GM18951 (cell line): ENCODE results near the gene APOL2.
A peak's percentile ranks its signal among the peaks of the same experiment; 100 is the strongest.

Experiments used
- POLR2A ChIP-seq: IDR thresholded peaks from 4 replicates; pipeline ENCODE4 v1.6.1; 2011; ENCODE audit warnings: mild to moderate bottlenecking; ENCODE audit not compliant: insufficient read length, insufficient read depth; ENCODE audit errors: extremely low read depth
- in situ Hi-C: fragments of 300-500 bp; cut with MboI; formaldehyde crosslinking; loops from one replicate; pipeline ENCODE4 v1.12.0; 2022; ENCODE audit warnings: low sequenced_read_pairs, mixed read lengths, inconsistent platforms; ENCODE audit not compliant: unreplicated experiment

Gene APOL2

GRCh38 chr22:36239401-36240171 lies at the start of gene APOL2:
APOL2 (minus strand) TSS chr22:36239527; CDS start chr22:36233162, 6,365 bp downstream.
- in situ Hi-C loops: no loop called here
- TF ChIP-seq POLR2A: peak; percentile 66

- no peak for TF ChIP-seq POLR2A
- in situ Hi-C loops: no loop called here
Measured at GRCh38 chr22:36288571-36289405, 49.5 kb upstream of the APOL2 start.

- no peak for TF ChIP-seq POLR2A
- in situ Hi-C loops: no loop called here
Measured at GRCh38 chr22:36287881-36288515, 48.7 kb upstream of the APOL2 start.

- TF ChIP-seq POLR2A: no peak
- in situ Hi-C loops: no loop called here
Measured at GRCh38 chr22:36286096-36286957, 47.0 kb upstream of the APOL2 start.

- in situ Hi-C loops: no loop called here
- no peak for TF ChIP-seq POLR2A
Measured at GRCh38 chr22:36285545-36285944, 46.2 kb upstream of the APOL2 start.

GRCh38 chr22:36285017-36285416 lies 45.7 kb upstream of the APOL2 start:
- in situ Hi-C loops: no loop called here
- TF ChIP-seq POLR2A: no peak

- in situ Hi-C loops: no loop called here
- TF ChIP-seq POLR2A: no peak
Measured at GRCh38 chr22:36284171-36284571, 44.8 kb upstream of the APOL2 start.

- TF ChIP-seq POLR2A: no peak
- in situ Hi-C loops: no loop called here
Measured at GRCh38 chr22:36282328-36282831, 43.1 kb upstream of the APOL2 start.

- in situ Hi-C loops: no loop called here
- no peak for TF ChIP-seq POLR2A
Measured at GRCh38 chr22:36281781-36282327, 42.5 kb upstream of the APOL2 start.

- in situ Hi-C loops: no loop called here
- no peak for TF ChIP-seq POLR2A
Measured at GRCh38 chr22:36280379-36280778, 41.1 kb upstream of the APOL2 start.

- in situ Hi-C loops: no loop called here
- no peak for TF ChIP-seq POLR2A
Measured at GRCh38 chr22:36279219-36279666, 39.9 kb upstream of the APOL2 start.
